HG02938 (cell line): ENCODE measurements around the gene ADGRL1.

Experiments used
- ATAC-seq: cut with Tn5 transposase; IDR thresholded peaks from one replicate; pipeline ENCODE4 v1.9.1; 2021; ENCODE audit warnings: mild to moderate bottlenecking, moderate library complexity; ENCODE audit not compliant: unreplicated experiment

The ADGRL1 gene

GRCh38 chr19:14145381-14145780, 60.6 kb downstream of the ADGRL1 start:
- no peak for ATAC-seq

DNA sequence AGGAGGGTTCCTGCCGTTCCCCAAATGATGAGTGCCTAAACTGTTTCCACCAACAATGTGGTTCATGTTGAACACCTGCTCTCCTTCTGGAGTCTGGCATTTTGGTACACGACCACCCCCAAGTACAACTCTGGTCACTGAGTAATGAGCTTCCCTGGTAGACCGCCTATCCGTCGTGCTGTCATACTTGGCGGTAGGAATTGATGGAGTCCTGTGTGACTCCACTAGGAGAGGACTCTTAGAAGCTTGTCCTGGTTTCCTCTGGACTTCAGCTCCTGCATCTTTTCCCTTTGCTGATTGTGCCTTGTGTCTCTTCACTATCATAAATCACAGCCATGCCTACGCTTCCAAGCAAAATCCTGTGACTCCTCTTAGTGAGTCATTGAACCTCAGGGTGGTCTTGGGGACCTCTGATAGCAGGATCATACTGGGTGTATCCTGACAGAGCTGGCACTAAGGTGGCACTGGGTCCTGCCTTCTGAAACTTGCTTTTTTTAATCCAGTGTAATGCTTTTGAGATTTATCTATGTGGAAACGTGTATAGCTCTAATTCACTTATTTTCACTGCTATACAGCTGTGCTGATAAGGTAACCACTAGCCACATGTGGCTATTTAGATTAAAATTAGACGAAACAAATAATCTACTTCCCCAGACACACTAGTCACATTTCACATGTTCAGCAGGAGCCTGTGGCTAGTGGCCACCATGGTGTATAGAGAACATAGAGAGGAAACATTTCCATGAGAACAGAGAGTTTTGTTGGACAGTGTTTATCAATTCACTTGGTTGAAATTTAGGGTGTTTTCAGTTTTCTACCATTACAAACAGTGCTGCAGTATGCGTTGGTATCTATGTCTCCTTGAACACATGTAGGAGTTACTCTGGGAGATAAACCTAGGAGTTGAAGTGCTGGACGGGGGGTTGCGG, 63.4 kb downstream of the ADGRL1 start:
- ATAC-seq: no peak

DNA sequence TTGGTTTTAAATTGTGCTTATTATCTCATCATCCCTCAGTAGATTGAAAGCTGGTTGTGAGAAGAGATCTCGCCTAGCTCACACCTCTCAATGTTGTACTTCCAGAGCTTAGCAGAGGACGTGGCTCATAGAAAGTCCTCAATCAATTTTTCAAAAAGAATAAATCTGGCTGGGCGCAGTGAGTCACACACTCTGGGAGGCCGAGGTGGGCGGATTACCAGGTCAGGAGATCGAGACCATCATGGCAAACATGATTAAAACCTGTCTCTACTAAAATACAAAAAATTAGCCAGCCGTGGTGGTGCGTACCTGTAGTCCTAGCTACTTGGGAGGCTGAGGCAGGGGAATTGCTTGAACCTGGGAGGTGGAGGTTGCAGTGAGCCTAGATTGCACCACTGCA, 64.9 kb downstream of the ADGRL1 start:
- no peak for ATAC-seq

DNA sequence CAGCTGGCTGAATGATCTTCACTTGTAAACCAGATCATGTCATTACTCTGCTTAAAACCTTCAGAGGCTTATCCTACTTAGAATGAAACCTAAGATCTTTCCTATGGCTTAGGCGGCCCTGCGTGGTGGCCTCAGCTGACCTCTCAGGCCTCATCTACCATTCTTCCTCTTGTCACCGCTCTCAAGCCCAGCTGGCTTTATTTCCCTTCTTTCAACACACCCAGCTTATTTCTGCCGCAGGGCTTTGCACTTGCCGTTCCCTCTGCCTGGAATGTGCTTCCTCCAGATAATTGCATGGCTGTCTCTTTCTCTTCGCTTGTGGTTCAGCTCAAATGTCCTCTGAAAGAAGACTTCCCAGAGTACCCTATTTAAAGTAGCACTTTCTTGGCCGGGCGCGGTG, 66.0 kb downstream of the ADGRL1 start:
- ATAC-seq: no peak

- no peak for ATAC-seq
Measured at GRCh38 chr19:14138576-14139265, 67.2 kb downstream of the ADGRL1 start.

GRCh38 chr19:14136509-14137281, 69.3 kb downstream of the ADGRL1 start, which contains the start of gene ASF1B:
Gene ASF1B (minus strand): TSS chr19:14136589. CDS start chr19:14136456, 133 bp downstream.
- peak; percentile 82 for ATAC-seq

GRCh38 chr19:14135985-14136508, 69.9 kb downstream of the ADGRL1 start:
- ATAC-seq: no peak

DNA sequence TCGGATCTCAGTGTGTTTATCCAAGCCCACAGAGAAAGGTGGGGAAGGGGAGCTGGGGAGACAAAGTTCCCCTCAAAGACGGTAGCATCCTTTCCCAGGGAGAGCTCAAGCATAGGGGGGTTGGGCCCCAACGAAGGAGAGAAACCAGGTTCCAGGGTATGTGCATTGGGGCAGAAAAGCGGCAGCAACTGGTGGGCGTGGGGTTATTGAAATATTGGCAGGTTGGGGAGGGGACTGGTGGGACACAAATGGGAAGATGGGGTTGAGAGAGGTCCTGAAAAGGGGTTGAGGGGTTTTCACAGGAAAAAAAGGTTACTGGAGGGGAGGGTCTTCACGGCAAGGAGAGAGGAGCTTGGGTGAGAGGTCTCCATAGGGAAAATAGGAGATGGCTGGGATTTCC, 70.6 kb downstream of the ADGRL1 start:
- no peak for ATAC-seq

GRCh38 chr19:14127929-14128509, 78.0 kb downstream of the ADGRL1 start:
- no peak for ATAC-seq

DNA sequence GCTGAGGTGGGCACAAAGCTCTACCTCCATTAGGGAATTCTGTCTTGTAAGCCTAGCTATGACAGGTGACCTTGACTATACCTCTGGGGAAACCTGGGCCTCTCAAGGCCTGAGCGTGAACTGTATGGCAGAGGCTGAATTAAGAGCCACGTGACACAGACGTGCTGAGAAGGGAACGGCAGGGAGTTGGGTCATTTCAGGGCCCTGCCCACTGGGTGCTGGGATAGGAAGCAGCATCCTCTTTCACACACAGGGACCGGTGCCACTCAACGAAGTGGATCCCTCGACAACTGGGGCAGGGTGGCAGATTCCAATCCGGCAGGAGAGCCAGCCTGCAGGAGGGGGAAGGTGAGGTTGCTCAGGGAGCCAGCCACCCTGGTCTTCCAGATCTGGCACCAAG, 78.8 kb downstream of the ADGRL1 start:
- no peak for ATAC-seq

- ATAC-seq: no peak
Measured at GRCh38 chr19:14122924-14123323, 83.0 kb downstream of the ADGRL1 start.

- no peak for ATAC-seq
Measured at GRCh38 chr19:14120497-14120780, 85.5 kb downstream of the ADGRL1 start.

- no peak for ATAC-seq
Measured at GRCh38 chr19:14119644-14120496, 86.1 kb downstream of the ADGRL1 start.

DNA sequence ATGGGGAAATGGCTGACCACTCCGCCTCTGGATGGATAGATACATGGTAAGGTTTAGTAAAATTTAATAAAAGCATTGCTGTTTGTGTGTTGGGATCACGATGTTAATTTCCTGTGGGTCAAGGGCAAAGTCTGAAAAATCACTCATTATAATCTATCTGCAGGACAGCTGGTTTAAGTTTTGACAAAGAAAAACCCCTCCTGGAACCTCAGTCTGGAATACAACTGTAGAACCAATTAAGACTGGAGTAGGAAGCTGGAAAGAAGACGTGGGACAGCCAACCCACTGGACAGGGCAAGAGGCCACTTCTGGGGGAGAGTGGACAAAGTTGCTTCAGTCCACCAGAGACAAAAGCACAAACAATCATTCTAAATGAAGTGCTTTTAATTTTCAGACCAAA, 86.8 kb downstream of the ADGRL1 start:
- no peak for ATAC-seq

GRCh38 chr19:14118165-14119051, 87.6 kb downstream of the ADGRL1 start:
- ATAC-seq: no peak

GRCh38 chr19:14117668-14118164, 88.3 kb downstream of the ADGRL1 start, which contains the start of gene PRKACA:
Gene PRKACA (minus strand): TSS chr19:14117762. CDS start chr19:14117547, 215 bp downstream.
- peak; percentile 87 for ATAC-seq

GRCh38 chr19:14116918-14117578, 88.9 kb downstream of the ADGRL1 start:
- no peak for ATAC-seq

GRCh38 chr19:14116525-14116917, 89.4 kb downstream of the ADGRL1 start:
- ATAC-seq: no peak
